ENCODE results near the gene RCCD1.

RCCD1 gene

DNA sequence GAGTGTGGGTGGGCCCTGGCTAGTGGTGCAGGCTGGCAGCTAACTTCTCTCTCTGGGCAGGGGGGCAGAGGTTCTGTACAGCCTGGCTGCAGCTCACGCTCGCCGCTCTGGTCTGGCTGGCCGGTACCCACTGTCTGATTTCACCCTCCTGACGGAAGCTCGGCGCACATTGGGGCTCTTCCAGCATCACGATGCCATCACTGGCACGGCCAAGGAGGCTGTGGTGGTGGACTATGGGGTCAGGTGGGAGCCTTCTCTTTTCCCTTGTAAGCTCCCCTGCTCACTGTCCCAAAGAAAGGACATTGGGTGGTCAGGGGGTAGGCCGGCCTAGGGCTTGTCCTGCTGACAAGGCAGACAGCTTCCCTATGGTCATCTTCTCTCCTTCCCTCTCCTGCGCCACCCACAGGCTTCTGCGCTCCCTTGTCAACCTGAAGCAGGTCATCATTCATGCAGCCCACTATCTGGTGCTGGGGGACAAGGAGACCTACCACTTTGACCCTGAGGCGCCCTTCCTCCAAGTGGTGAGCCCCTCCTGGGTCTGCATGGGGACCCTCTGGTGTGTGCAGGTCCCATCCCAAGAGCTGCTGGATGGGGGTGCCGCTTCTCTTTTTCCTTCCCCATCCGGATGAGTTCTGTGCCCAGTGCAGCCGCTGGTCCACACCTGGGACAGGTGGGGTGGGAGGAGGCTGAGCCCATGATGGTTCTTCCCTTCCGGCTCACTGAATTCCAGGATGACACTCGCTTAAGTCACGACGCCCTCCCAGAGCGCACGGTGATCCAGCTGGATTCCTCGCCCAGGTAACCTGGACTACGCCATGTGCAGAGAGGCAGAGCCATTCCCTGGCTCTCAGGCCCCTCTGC, 44.0 kb upstream of the RCCD1 start:
- no peak overlapping the region for H2AK5ac ChIP-seq (ENCODE audit: low read depth, low read length)
- H3K9me3 ChIP-seq (replicated peaks in 1 of 2; ENCODE audit: control insufficient read depth in 2 of 2, insufficient read depth in 1 of 2, low read depth in 1 of 2, low read length in 2 of 2), result no peaks in the 10 kb centered on the region
- no peak overlapping the region for H3K4ac ChIP-seq (ENCODE audit: low read length)
- H4K91ac ChIP-seq (ENCODE audit: low read depth, low read length, poor library complexity), result no peak overlapping the region
- H3K4me1 ChIP-seq (ENCODE audit: control insufficient read depth in 2 of 2, insufficient read depth in 1 of 2, low read depth in 1 of 2, low read length in 2 of 2), result no peaks in the 10 kb centered on the region
- no peaks in the 10 kb centered on the region for H3K79me1 ChIP-seq (ENCODE audit: low read depth, low read length)
- H2BK15ac ChIP-seq (ENCODE audit: low read length), result no peak overlapping the region
- peak overlapping the region; percentile 20 for H3K23ac ChIP-seq (ENCODE audit: low read depth, low read length, poor library complexity)
- no peak overlapping the region for H3K18ac ChIP-seq (ENCODE audit: low read length)
- DNase-seq (ENCODE audit: low spot score), result no peak
- no peak overlapping the region for H3K4me3 ChIP-seq (ENCODE audit: low read length in 2 of 2)
- no peak overlapping the region for H2BK12ac ChIP-seq (ENCODE audit: low read length)
- no peak overlapping the region for H2AFZ ChIP-seq (ENCODE audit: low read length)
- H3K27me3 ChIP-seq (ENCODE audit: control insufficient read depth in 3 of 3, insufficient read depth in 3 of 3, low read depth in 1 of 3, low read length in 3 of 3), result no peaks in the 10 kb centered on the region
- H3K36me3 ChIP-seq (replicated peaks in 1 of 2; ENCODE audit: control insufficient read depth in 2 of 2, insufficient read depth in 2 of 2, low read length in 2 of 2), result peaks cover 64 to 94% of the 10 kb centered on the region in 2 donors
- no peak overlapping the region for H3K4me2 ChIP-seq (ENCODE audit: insufficient read depth, low read length, poor library complexity, severe bottlenecking)
- no peak overlapping the region for H3K27ac ChIP-seq (replicated peaks; ENCODE audit: low read length)
- no CpG with 5 or more reads among the region's 24 CpGs for WGBS, 2 donors (ENCODE audit: extremely low coverage in 2 of 2, insufficient read length in 2 of 2, insufficient replicate concordance in 1 of 2)
- no peak overlapping the region for H4K8ac ChIP-seq (ENCODE audit: low read depth, low read length)
- no peak overlapping the region for H2BK120ac ChIP-seq (ENCODE audit: low read depth, low read length)
- H3K9ac ChIP-seq (ENCODE audit: low read depth, low read length, poor library complexity), result peak overlapping the region; percentile 21
- peak overlapping the region; percentile 24 for H2BK5ac ChIP-seq (ENCODE audit: low read length)
- H3K14ac ChIP-seq (ENCODE audit: low read length), result no peak overlapping the region

DNA sequence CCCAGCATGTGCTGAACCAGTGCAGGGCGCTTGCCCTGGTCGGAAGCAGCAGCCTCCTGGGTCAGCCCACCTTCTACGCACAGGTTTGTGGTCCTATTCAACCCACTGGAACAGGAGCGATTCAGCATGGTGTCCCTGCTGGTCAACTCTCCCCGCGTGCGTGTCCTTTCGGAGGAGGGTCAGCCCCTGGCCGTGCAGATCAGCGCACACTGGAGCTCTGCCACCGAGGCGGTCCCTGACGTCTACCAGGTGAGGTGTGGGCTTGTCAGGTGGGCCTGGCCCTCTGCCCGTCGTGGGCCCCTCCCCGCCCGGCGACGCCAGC, 43.4 kb upstream of the RCCD1 start:
- WGBS, 2 donors (ENCODE audit: extremely low coverage in 2 of 2, insufficient read length in 2 of 2, insufficient replicate concordance in 1 of 2), result no CpG with 5 or more reads among the region's 19 CpGs
- no peaks in the 10 kb centered on the region for H3K4me1 ChIP-seq (ENCODE audit: control insufficient read depth in 2 of 2, insufficient read depth in 1 of 2, low read depth in 1 of 2, low read length in 2 of 2)
- H2AK5ac ChIP-seq (ENCODE audit: low read depth, low read length), result no peak overlapping the region
- H2BK5ac ChIP-seq (ENCODE audit: low read length), result peak overlapping the region; percentile 13
- no peak overlapping the region for H3K18ac ChIP-seq (ENCODE audit: low read length)
- no peak overlapping the region for H3K27ac ChIP-seq (replicated peaks; ENCODE audit: low read length)
- peak overlapping the region; percentile 20 for H3K23ac ChIP-seq (ENCODE audit: low read depth, low read length, poor library complexity)
- H2AFZ ChIP-seq (ENCODE audit: low read length), result no peak overlapping the region
- H3K14ac ChIP-seq (ENCODE audit: low read length), result no peak overlapping the region
- H3K79me1 ChIP-seq (ENCODE audit: low read depth, low read length), result no peaks in the 10 kb centered on the region
- peaks cover 58 to 94% of the 10 kb centered on the region in 2 donors for H3K36me3 ChIP-seq (replicated peaks in 1 of 2; ENCODE audit: control insufficient read depth in 2 of 2, insufficient read depth in 2 of 2, low read length in 2 of 2)
- no peak overlapping the region for H3K4me3 ChIP-seq (ENCODE audit: low read length in 2 of 2)
- H4K8ac ChIP-seq (ENCODE audit: low read depth, low read length), result no peak overlapping the region
- H2BK15ac ChIP-seq (ENCODE audit: low read length), result no peak overlapping the region
- H3K4me2 ChIP-seq (ENCODE audit: insufficient read depth, low read length, poor library complexity, severe bottlenecking), result no peak overlapping the region
- no peak overlapping the region for H3K4ac ChIP-seq (ENCODE audit: low read length)
- DNase-seq (ENCODE audit: low spot score), result no peak
- no peak overlapping the region for H4K91ac ChIP-seq (ENCODE audit: low read depth, low read length, poor library complexity)
- H2BK12ac ChIP-seq (ENCODE audit: low read length), result no peak overlapping the region
- no peaks in the 10 kb centered on the region for H3K9me3 ChIP-seq (replicated peaks in 1 of 2; ENCODE audit: control insufficient read depth in 2 of 2, insufficient read depth in 1 of 2, low read depth in 1 of 2, low read length in 2 of 2)
- H3K27me3 ChIP-seq (ENCODE audit: control insufficient read depth in 3 of 3, insufficient read depth in 3 of 3, low read depth in 1 of 3, low read length in 3 of 3), result no peaks in the 10 kb centered on the region
- peak overlapping the region; percentile 44 for H3K9ac ChIP-seq (ENCODE audit: low read depth, low read length, poor library complexity)
- no peak overlapping the region for H2BK120ac ChIP-seq (ENCODE audit: low read depth, low read length)

DNA sequence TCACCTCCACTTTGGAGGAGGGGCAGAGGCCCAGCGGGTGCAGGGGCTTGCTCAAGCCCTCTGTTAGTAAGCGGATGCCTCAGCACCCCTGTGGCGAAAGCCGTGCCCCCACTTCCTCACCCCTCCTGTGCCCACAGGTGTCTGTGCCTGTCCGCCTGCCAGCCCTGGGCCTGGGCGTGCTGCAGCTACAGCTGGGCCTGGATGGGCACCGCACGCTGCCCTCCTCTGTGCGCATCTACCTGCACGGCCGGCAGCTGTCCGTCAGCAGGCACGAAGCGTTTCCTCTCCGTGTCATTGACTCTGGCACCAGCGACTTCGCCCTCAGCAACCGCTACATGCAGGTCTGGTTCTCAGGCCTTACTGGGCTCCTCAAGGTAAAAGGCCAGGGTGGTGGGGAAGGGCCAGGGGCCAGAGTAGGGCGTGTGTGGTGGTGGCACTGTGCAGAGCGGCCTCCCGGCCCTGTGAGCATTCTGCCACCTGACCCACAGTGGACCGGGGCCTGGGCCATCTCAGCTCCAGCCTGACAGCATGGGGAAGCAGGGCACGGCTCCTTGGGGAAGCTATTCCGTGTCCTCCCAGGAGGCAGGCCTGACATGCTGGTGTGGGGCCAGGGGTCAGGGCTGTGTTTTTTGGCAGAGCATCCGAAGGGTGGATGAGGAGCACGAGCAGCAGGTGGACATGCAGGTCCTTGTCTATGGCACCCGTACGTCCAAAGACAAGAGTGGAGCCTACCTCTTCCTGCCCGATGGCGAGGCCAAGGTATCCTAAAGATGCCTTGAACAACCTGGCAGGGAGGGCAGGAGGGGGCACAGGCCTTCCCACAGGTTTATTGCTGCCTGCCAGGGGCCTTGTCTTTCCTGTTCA, 42.5 kb upstream of the RCCD1 start:
- DNase-seq (ENCODE audit: low spot score), result no peak
- H3K27ac ChIP-seq (replicated peaks; ENCODE audit: low read length), result no peak overlapping the region
- no peak overlapping the region for H3K4ac ChIP-seq (ENCODE audit: low read length)
- H3K4me3 ChIP-seq (ENCODE audit: low read length in 2 of 2), result no peak overlapping the region
- no peak overlapping the region for H2BK5ac ChIP-seq (ENCODE audit: low read length)
- H3K79me1 ChIP-seq (ENCODE audit: low read depth, low read length), result no peaks in the 10 kb centered on the region
- H2BK12ac ChIP-seq (ENCODE audit: low read length), result no peak overlapping the region
- H3K27me3 ChIP-seq (ENCODE audit: control insufficient read depth in 3 of 3, insufficient read depth in 3 of 3, low read depth in 1 of 3, low read length in 3 of 3), result no peaks in the 10 kb centered on the region
- H3K9me3 ChIP-seq (replicated peaks in 1 of 2; ENCODE audit: control insufficient read depth in 2 of 2, insufficient read depth in 1 of 2, low read depth in 1 of 2, low read length in 2 of 2), result no peaks in the 10 kb centered on the region
- no peaks in the 10 kb centered on the region for H3K4me1 ChIP-seq (ENCODE audit: control insufficient read depth in 2 of 2, insufficient read depth in 1 of 2, low read depth in 1 of 2, low read length in 2 of 2)
- H3K23ac ChIP-seq (ENCODE audit: low read depth, low read length, poor library complexity), result peak overlapping the region; percentile 65
- no peak overlapping the region for H4K91ac ChIP-seq (ENCODE audit: low read depth, low read length, poor library complexity)
- peak overlapping the region; percentile 72 for H2BK120ac ChIP-seq (ENCODE audit: low read depth, low read length)
- H2AK5ac ChIP-seq (ENCODE audit: low read depth, low read length), result no peak overlapping the region
- no peak overlapping the region for H3K18ac ChIP-seq (ENCODE audit: low read length)
- H3K4me2 ChIP-seq (ENCODE audit: insufficient read depth, low read length, poor library complexity, severe bottlenecking), result no peak overlapping the region
- H3K14ac ChIP-seq (ENCODE audit: low read length), result no peak overlapping the region
- peaks cover 57 to 94% of the 10 kb centered on the region in 2 donors for H3K36me3 ChIP-seq (replicated peaks in 1 of 2; ENCODE audit: control insufficient read depth in 2 of 2, insufficient read depth in 2 of 2, low read length in 2 of 2)
- H2AFZ ChIP-seq (ENCODE audit: low read length), result no peak overlapping the region
- no CpG with 5 or more reads among the region's 30 CpGs for WGBS, 2 donors (ENCODE audit: extremely low coverage in 2 of 2, insufficient read length in 2 of 2, insufficient replicate concordance in 1 of 2)
- H4K8ac ChIP-seq (ENCODE audit: low read depth, low read length), result no peak overlapping the region
- peak overlapping the region; percentile 38 for H3K9ac ChIP-seq (ENCODE audit: low read depth, low read length, poor library complexity)
- H2BK15ac ChIP-seq (ENCODE audit: low read length), result no peak overlapping the region

DNA sequence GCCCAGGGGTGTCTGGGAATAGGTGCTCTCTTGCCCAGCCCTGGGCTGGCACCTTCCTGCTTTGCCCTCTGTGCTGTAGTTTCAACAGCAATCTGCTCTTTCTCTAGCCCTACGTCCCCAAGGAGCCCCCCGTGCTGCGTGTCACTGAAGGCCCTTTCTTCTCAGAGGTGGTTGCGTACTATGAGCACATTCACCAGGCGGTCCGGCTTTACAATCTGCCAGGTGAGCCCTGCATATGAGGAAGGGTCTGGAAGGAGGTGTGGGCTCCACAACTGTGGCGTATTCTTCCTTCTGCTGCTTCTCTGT, 42.0 kb upstream of the RCCD1 start:
- Histone ChIP-seq H3K4me2 (ENCODE audit: insufficient read depth, low read length, poor library complexity, severe bottlenecking) (no peak overlapping the region), H3K27ac (replicated peaks; ENCODE audit: low read length) (no peak overlapping the region), H3K27me3 (ENCODE audit: control insufficient read depth in 3 of 3, insufficient read depth in 3 of 3, low read depth in 1 of 3, low read length in 3 of 3) (no peaks in the 10 kb centered on the region), H2AK5ac (ENCODE audit: low read depth, low read length) (no peak overlapping the region), H3K18ac (ENCODE audit: low read length) (no peak overlapping the region), H4K91ac (ENCODE audit: low read depth, low read length, poor library complexity) (no peak overlapping the region), H4K8ac (ENCODE audit: low read depth, low read length) (no peak overlapping the region), H3K14ac (ENCODE audit: low read length) (no peak overlapping the region), H3K4me1 (ENCODE audit: control insufficient read depth in 2 of 2, insufficient read depth in 1 of 2, low read depth in 1 of 2, low read length in 2 of 2) (no peaks in the 10 kb centered on the region), H3K9me3 (replicated peaks in 1 of 2; ENCODE audit: control insufficient read depth in 2 of 2, insufficient read depth in 1 of 2, low read depth in 1 of 2, low read length in 2 of 2) (no peaks in the 10 kb centered on the region), H3K79me1 (ENCODE audit: low read depth, low read length) (no peaks in the 10 kb centered on the region), H2BK15ac (ENCODE audit: low read length) (no peak overlapping the region), H2BK120ac (ENCODE audit: low read depth, low read length) (no peak overlapping the region), H2AFZ (ENCODE audit: low read length) (no peak overlapping the region), H2BK12ac (ENCODE audit: low read length) (no peak overlapping the region), H2BK5ac (ENCODE audit: low read length) (no peak overlapping the region), H3K4ac (ENCODE audit: low read length) (no peak overlapping the region), H3K23ac (ENCODE audit: low read depth, low read length, poor library complexity) (peak overlapping the region; percentile 8), H3K4me3 (ENCODE audit: low read length in 2 of 2) (no peak overlapping the region), H3K36me3 (replicated peaks in 1 of 2; ENCODE audit: control insufficient read depth in 2 of 2, insufficient read depth in 2 of 2, low read length in 2 of 2) (peaks cover 57 to 94% of the 10 kb centered on the region in 2 donors), H3K9ac (ENCODE audit: low read depth, low read length, poor library complexity) (no peak overlapping the region)
- DNase-seq (ENCODE audit: low spot score), result no peak
- no CpG with 5 or more reads among the region's 7 CpGs for WGBS, 2 donors (ENCODE audit: extremely low coverage in 2 of 2, insufficient read length in 2 of 2, insufficient replicate concordance in 1 of 2)

Measured in neuronal stem cell (in vitro differentiated cells).